ENCODE measurements around the gene LHX8. TPM values are rescaled to one million over a fixed set of nuclear protein-coding genes. Genes with fewer than 3 reads are reported as not detected.

LHX8 gene
- total RNA-seq, 1 experiment from 2014 or later: not detected

DNA sequence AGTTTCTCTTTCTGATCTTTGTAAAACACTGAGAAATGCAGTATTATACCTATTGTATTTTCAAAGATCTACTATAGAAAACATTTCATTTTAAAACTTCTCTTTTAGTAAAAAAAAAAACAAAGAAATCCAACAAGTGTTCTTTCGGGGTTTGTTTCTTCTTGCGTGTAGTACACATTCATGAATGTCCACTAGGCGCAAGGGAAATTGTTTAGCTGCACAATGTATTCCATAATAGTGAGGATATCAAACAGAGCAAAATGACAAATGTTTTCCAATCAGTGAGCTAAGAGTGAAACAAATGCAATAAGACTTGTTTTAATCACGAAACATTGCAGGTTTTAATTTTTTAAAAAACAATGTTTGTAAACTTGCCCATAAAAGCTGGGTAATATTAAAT is 68.6 kb downstream of the LHX8 start:
- H3K23me2 ChIP-seq (ENCODE audit: insufficient read length, low read depth, low read length, poor library complexity, severe bottlenecking): no peaks in the 10 kb centered on the region
- no peaks in the 10 kb centered on the region for H3K9me3 Mint-ChIP-seq

More for the DNA sequence above, 68.6 kb downstream of the LHX8 start:
- Histone ChIP-seq H3K27me3 (ENCODE audit: insufficient read depth, low read length) (no peaks in the 10 kb centered on the region), H2BK20ac (ENCODE audit: low read depth, low read length, poor library complexity, severe bottlenecking) (no peak overlapping the region), H3K79me2 (ENCODE audit: insufficient read depth, low read length) (no peaks in the 10 kb centered on the region), H2AFZ (ENCODE audit: low read length) (no peak overlapping the region), H2BK15ac (ENCODE audit: low read depth, low read length) (no peak overlapping the region), H2AK5ac (ENCODE audit: insufficient read length, low read length) (no peak overlapping the region), H4K91ac (ENCODE audit: insufficient read length, low read depth, low read length) (no peak overlapping the region), H4K5ac (ENCODE audit: insufficient read length, low read depth, low read length) (no peak overlapping the region), H2BK120ac (ENCODE audit: low read depth, low read length, poor library complexity, severe bottlenecking) (no peak overlapping the region), H3K18ac (ENCODE audit: insufficient read length, low read depth, low read length) (no peak overlapping the region), H2BK12ac (ENCODE audit: insufficient read length, low read depth, low read length) (no peak overlapping the region), H3K4me2 (ENCODE audit: insufficient read depth, insufficient read length, low read length) (no peak overlapping the region), H2BK5ac (ENCODE audit: insufficient read length, low read length) (no peak overlapping the region), H3K14ac (ENCODE audit: insufficient read depth, low read length) (no peak overlapping the region), H4K20me1 (ENCODE audit: control insufficient read depth, insufficient read depth, insufficient read length) (no peaks in the 10 kb centered on the region), H3K4ac (ENCODE audit: low read depth, low read length) (no peak overlapping the region), H3K9ac (ENCODE audit: extremely low read depth, insufficient read length, low read length) (no peak overlapping the region), H3K9me3 (ENCODE audit: control insufficient read depth, low read depth, low read length) (no peaks in the 10 kb centered on the region), H3K56ac (ENCODE audit: insufficient read length, low read depth, low read length) (no peak overlapping the region), H3K79me1 (ENCODE audit: insufficient read depth, low read depth, low read length, poor library complexity, severe bottlenecking) (no peaks in the 10 kb centered on the region), H3K4me1 (ENCODE audit: insufficient read depth, low read length) (peaks cover 2% of the 10 kb centered on the region; the same call in 1 of the 2 replicates), H3T11ph (ENCODE audit: low read length) (no peak overlapping the region), H3K27ac (ENCODE audit: insufficient read length, low read depth, low read length) (no peak overlapping the region), H4K8ac (replicated peaks; ENCODE audit: insufficient read length, low read depth, low read length) (no peak overlapping the region), H3K23ac (ENCODE audit: insufficient read length, low read depth, low read length) (no peak overlapping the region)
- H3K27me3 Mint-ChIP-seq (ENCODE audit: low read depth): no peaks in the 10 kb centered on the region
- H3K36me3 Mint-ChIP-seq (ENCODE audit: insufficient read depth in 1 of 3, low read depth in 3 of 3): no peaks in the 10 kb centered on the region
- peaks cover 6 to 8% of the 10 kb centered on the region in 2 experiments for H3K4me1 Mint-ChIP-seq
- TF ChIP-seq, protein P1, sequence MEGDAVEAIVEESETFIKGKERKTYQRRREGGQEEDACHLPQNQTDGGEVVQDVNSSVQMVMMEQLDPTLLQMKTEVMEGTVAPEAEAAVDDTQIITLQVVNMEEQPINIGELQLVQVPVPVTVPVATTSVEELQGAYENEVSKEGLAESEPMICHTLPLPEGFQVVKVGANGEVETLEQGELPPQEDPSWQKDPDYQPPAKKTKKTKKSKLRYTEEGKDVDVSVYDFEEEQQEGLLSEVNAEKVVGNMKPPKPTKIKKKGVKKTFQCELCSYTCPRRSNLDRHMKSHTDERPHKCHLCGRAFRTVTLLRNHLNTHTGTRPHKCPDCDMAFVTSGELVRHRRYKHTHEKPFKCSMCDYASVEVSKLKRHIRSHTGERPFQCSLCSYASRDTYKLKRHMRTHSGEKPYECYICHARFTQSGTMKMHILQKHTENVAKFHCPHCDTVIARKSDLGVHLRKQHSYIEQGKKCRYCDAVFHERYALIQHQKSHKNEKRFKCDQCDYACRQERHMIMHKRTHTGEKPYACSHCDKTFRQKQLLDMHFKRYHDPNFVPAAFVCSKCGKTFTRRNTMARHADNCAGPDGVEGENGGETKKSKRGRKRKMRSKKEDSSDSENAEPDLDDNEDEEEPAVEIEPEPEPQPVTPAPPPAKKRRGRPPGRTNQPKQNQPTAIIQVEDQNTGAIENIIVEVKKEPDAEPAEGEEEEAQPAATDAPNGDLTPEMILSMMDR (conservative IDR thresholded peaks at IDR 0.05): no peak
- DNase-seq: no peak
- WGBS (ENCODE audit: extremely low coverage, insufficient read length, low lambda C conversion rate): no CpG with 5 or more reads among the region's 4 CpGs
- peak overlapping the region in 1 of 3 experiments; percentile 43; a peak in 1 of 7 replicates for H3K27ac Mint-ChIP-seq
- no peak overlapping the region for H3K4me3 Mint-ChIP-seq

Data from H9 (cell line).